HG03439 (cell line): ENCODE data around the gene MAGEB10.
"Not testable (repeated sequence)": the region's sequence is repeated elsewhere in the genome, so short reads cannot be mapped to it uniquely, and the experiment has no call there.

Experiments
- ATAC-seq: cut with Tn5 transposase; IDR thresholded peaks from one replicate; pipeline ENCODE4 v1.9.1; 2021; ENCODE audit warnings: mild to moderate bottlenecking, moderate library complexity; ENCODE audit not compliant: unreplicated experiment

The MAGEB10 gene, protein sequence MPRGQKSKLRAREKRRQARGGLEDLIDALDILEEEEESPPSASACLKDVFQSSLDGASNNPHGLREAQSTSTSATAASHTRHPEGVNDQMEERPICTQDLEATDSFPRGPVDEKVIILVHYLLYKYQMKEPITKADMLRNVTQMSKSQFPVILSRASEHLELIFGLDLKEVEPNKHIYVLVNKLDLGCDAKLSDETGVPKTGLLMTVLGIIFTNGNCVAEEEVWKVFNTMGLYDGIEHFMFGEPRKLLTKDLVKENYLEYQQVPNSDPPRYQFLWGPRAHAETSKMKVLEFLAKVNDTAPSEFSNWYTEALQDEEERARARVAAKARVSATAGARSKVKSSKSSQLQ

DNA sequence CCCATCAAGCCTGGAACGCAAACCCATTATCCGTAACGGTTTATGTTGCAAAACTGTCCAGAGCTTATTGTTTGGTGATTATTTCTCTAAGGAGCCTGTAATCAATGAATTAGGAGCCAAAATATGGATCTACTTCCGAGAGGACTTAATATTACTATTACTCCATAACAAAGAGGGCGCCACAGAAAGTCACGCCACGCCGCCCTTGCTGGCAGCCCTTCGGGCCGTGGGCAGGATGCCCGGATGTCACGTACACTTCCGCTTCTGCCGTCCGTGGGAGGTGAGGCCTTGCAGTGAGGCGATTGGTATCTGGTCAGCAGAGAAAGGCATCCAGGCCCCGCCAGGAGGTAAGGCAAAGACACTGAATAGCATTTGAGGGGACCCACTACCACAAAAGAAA, at the start of gene MAGEB10:
MAGEB10 (plus strand) TSS at position 301 of the 400 bp plus-strand sequence. CDS start 13,317 bp downstream, outside the sequence.
- ATAC-seq: no peak

DNA sequence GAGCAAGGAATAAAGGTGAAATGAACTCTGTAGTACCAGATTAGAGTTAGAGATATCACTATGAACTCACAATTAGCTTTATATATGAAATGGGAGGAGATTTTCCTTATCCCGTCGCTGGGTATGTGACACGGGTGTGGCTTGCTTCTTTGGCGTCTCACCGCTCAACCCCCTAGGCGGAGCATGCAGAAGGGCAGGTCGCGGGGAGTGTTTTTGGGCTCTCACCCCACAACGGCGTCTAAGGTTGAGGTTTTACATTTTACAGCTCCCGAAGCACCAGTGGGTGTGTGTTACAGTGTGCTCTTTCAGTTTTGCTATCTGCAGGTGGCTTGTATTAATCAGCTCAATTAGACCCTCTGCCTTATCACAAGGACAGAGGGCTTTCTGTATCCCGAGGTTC, 42.1 kb upstream of the MAGEB10 start:
- ATAC-seq: no peak

DNA sequence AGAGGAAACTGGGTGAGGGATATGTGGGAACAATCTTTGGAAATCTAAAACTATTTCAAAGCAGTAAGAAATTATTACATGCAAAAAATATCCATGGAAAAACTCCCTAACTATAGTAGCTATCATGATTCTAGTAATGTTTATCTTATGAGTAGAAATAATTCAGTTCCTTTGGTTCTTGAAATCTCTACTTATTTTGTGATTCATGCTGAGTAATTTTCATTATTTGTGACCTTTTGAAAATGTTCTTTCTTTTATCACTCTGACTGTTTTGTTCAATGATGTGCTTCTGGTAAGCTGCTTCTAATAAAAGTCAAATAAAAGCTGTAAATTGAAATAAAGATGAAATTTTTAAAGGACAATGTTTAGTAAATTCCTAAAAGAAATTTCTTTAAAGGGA, 40.4 kb upstream of the MAGEB10 start:
- no peak for ATAC-seq

DNA sequence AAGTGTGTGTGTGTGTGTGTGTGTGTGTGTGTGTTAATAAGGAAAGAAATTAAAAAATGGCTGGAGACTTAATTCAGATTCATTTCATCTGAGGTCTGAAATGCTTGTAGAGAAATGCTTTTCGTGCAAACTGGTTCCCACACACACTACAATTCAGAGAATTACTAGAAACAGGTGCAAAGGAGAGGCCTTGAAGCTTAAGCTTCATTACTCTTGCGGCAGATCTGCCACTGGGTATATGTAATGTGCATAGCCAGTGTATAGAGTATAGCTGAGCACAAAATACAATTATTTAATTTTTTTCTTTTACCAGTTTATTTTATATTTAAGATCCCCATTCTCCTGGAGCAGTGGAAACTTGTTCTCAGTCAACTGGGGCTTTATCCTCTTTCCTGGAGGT, 31.8 kb upstream of the MAGEB10 start:
- ATAC-seq: no peak

DNA sequence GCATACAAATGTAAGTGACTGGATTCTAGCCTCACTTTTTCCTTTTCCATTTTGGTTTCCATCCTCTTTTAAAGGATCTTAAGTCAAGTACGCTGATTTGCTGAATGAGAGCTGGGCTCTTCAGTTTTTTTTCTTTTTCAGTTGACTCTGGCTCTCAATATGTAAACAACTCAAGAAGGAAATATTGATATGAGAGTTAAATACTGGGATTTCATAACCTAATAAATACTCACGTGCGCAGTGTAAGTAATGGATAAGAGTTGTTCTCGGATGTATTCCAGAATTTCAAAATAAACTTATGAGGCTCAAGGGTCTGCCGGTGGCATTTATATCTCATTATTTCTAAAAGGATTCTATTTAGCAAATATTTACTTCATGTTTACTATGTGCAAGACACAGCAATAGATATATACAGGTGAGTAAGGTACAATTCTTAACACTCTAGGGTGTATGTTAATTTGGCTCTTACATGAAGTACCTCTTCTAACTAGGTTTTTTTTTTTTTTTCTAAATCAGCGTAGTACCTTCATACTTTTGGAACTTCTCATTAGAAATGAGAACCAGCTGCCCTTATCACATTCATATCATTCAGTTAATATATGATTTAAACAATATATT, 11.0 kb upstream of the MAGEB10 start:
- no peak for ATAC-seq

DNA sequence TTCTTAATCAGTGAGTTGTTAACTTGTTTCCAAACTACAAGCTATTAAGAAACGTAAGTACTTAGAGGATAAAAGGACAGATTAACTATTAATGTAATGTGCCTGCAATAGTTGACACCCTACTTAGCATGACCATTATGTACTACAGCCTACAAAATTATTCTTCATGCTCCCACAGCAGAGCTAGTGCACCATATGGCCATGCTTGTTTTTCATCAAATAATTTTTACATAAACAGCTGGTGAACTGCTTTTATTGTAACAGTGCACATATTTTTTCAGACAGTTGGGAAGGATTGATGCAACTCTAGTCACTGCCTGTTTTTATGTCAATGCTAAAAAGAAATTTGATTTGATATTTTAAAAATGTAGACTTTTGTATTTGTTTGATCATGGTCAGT, 10.2 kb upstream of the MAGEB10 start:
- ATAC-seq: no peak

DNA sequence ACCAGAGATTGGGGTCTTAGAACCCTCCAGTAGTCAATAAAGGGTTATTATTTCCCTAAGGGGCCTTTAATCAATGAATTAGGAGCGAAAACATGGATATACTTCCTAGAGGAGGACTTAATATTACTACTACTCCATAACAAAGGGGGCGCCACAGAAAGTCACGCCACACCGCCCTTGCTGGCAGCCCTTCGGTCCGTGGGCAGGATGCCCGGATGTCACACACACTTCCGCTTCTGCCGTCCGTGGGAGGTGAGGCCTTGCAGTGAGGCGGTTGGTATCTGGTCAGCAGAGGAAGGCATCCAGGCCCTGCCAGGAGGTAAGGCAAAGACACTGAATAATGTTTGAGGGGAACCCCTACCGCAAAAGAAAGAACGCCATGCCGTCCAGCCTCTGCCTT, 436 bp downstream of the MAGEB10 start:
- no peak for ATAC-seq

DNA sequence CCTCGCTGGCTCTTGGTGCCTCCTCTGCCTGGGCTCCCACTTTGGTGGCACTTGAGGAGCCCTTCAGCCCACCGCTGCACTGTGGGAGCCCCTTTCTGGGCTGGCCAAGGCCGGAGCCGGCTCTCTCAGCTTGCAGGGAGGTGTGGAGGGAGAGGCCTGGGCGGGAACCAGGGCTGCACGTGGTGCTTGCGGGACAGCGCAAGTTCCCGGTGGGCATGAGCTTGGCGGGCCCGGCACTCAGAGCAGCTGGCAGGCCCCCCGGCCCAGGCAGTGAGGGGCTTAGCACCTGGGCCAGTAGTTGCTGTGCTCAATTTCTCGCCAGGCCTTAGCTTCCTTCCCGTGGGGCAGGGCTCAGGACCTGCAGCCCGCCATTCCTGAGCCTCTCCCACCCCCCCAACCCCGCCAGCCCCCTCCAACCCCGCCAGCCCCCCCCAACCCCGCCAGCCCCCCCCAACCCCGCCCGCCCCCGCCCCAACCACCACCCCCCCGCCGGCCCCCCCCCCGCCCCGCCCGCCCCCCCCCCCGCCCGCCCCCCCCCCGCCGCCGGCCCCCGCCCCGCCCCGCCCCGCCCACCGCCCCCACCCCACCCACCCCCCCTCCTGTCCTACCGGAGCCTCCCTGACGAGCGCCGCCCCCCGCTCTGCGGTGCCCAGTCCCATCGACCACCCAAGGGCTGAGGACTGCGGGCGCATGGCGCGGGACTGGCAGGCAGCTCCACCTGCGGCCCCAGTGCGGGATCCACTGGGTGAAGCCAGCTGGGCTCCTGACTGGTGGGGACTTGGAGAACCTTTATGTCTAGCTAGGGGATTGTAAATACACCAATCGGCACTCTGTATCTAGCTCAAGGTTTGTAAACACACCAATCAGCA, 1.4 kb downstream of the MAGEB10 start:
- not testable (repeated sequence) for ATAC-seq

DNA sequence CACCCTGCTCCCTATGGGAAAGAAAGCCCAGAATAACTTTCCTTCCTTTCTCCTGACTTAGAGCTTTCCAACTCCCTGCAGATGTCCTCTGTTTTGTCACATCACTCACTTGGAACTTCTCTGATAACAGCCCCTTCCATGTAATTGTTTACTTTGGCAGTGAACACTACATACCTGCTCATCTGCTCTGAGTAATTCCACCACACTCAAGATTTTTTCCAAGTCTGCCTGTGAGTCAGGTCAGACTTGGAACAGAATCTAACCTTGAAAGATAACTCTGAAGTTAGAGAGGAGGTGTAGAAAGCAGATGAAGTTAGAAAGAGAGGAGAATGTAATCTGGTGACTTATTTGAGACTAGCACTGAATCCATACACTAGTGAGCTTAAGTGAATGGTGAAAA, 7.4 kb downstream of the MAGEB10 start:
- no peak for ATAC-seq

DNA sequence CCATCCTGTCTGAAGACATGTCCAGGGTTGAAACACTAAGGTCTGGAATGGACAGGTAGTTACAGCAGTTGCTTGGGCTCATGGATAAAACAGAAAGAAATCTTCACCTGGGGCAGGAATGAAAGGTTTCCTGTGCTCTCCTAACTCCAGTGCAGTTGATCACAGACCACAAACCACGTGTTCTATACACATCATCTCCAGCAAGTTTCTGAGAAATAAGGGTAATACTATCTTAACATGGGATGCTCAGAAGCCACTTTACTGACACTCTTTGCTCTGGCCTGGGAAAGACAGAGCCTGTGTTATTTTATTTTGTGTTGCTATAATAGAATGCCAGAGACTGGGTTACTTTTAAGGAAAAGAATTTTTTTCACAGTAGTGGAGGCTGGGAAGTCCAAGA, 16.0 kb downstream of the MAGEB10 start:
- no peak for ATAC-seq

DNA sequence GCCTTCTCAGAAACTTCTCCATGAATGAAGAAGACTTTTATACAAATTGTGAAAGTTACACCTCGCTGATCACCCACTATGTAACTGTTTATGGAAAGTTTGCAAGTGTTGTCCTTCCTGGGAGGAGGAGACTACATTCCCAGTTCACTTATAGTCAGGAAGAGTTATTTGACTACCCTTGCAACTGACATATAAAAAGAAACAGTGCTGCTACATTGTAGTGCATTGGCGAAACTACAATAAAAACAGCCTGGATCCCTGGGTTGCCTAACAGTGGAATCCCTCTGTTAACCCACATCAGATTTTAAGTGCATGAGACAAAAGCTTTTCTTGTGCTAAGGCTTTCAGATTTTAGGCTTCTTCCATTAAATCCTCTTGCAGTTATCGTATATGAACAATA, 30.4 kb downstream of the MAGEB10 start:
- no peak for ATAC-seq

DNA sequence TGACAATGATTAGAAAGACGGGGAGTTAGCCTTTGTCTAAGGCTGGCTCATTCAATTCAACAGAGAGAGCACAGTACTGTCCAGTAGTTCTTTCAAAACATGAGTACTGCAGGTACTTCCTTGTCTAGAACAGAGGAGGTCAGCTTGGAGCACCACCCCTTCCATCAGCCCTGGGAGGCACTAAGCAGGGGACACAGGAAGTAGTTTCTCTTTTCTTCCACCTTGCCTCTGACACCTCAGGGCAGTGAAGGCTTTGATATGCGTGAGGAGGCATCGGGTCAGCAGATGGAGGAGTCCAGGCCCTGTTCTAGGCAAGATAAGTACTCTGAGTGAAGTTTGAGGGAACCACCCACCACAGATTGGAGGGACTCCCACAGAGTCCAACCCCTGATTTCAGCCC, 33.1 kb downstream of the MAGEB10 start:
- ATAC-seq: no peak

DNA sequence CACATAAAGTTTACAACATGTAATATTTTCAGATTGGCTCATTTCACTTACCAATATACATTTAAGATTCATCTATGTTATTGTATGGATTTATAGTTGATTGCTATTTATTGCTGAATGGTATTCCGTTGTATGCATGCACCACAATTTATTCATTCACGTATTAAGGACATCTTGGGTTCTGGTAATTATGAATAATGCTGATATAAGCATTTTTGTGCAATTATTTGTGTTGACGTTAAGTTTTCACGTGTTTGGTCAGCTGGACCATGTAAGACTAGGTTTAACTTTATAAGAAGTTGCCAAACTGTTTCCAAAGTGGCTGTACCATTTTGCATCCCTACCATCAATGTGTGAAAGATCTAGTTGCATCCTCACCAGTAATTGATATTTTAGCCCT, 35.1 kb downstream of the MAGEB10 start:
- ATAC-seq: no peak

DNA sequence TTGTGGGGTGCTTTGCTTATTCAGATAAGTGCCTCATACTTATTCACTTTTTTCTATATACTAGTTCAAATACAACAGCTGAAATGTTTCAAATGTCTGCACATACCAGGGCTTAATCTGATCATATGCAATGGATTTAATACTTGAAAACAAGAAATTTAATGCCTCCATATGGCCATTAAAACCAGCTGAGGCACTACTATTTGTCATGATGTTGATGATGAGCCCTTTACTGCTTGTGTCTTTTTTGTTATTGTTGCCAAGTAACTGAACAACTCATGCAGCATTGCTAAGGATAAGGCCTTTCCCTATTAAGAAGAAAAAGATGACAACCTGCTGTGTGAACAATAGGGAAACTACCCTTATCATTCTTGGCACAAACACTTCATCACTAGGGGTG, 52.5 kb downstream of the MAGEB10 start:
- ATAC-seq: no peak

DNA sequence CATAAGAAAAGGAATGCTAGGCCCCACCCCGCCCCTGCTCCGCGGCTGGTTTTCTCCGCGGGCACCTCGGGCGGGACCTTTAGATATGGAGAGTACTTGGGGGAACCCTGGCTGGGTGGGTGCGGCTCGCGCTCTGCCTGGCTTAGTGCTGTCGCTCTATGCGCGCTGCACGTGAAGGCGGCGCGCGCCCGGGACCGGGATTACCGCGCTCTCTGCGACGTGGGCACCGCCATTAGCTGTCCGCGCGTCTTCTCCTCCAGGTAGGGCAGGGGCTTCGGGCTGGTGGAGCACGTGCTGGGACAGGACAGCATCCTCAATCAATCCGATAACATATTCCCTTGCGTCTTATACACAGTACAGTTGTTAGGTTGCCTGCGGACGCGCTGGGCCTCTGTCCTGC, 56.0 kb downstream of the MAGEB10 start:
- no peak for ATAC-seq
